Uterus (tissue), 2 donors: ENCODE measurements around the gene CLK3.

Source experiments
- POLR2A ChIP-seq, 2 donors: fragments of 450-650 bp; IDR thresholded peaks; one replicate each; pipeline ENCODE4 v1.6.1; 2016; ENCODE audit warnings: antibody characterized with exemption in 2 of 2, mild to moderate bottlenecking in 1 of 2, moderate library complexity in 1 of 2
- TF ChIP-seq, protein P1 (sequence below), 4 experiments: fragments of 200-600 bp in 2 of 4; fragments of 450-650 bp in 2 of 4; sonication (generic) in 2 of 4; IDR thresholded peaks; one replicate each; pipeline ENCODE4 v1.5.1; 2016 to 2019; ENCODE audit warnings: antibody characterized with exemption in 4 of 4, mild to moderate bottlenecking in 2 of 4, moderate library complexity in 1 of 4

DNA sequence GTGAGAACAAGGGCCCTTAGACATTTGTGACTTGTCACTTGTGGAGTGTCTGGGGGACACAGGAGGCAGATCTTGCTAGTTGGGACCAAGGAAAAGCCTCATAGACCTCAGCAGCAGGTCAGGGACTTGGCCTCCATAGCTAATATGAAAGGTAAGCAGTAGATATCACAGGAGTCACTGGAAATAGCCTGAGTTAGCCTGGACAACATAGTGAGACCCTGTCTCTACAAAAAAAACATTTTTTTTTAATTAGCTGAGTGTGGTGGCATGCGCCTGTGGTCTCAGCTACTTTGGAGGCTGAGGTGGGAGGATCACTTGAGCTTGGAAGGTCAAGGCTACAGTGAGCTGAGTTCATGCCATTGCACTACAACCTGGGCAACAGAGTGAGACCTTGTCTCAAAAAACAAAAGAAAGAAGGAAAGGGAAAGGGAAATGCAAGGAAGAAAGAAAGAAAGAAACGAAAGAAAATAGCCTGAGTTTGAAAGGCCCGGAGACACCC lies 37.1 kb upstream of the CLK3 start:
- TF ChIP-seq, protein P1, sequence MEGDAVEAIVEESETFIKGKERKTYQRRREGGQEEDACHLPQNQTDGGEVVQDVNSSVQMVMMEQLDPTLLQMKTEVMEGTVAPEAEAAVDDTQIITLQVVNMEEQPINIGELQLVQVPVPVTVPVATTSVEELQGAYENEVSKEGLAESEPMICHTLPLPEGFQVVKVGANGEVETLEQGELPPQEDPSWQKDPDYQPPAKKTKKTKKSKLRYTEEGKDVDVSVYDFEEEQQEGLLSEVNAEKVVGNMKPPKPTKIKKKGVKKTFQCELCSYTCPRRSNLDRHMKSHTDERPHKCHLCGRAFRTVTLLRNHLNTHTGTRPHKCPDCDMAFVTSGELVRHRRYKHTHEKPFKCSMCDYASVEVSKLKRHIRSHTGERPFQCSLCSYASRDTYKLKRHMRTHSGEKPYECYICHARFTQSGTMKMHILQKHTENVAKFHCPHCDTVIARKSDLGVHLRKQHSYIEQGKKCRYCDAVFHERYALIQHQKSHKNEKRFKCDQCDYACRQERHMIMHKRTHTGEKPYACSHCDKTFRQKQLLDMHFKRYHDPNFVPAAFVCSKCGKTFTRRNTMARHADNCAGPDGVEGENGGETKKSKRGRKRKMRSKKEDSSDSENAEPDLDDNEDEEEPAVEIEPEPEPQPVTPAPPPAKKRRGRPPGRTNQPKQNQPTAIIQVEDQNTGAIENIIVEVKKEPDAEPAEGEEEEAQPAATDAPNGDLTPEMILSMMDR (IDR thresholded peaks at IDR 0.05): no peak
- TF ChIP-seq POLR2A (IDR thresholded peaks at IDR 0.05): no peak
